Measurements from ENCODE around the gene KNDC1. TPM values are rescaled to one million over a fixed set of nuclear protein-coding genes. Genes with fewer than 3 reads are reported as not detected.

The KNDC1 gene
- total and polyA plus RNA-seq, 2 of the 13 experiments (the other 11 are each of a cell fraction or from before 2014, with no cell fraction given) = 0.69 TPM; not detected in 1

- Histone ChIP-seq H3K9me3 (ENCODE audit: low read length) (no peaks in the 10 kb centered on the region), H4K20me1 (ENCODE audit: insufficient read depth, low read length) (peaks cover 5% of the 10 kb centered on the region; the same call in 1 of the 2 replicates), H3K79me2 (ENCODE audit: insufficient read depth, low read length) (no peaks in the 10 kb centered on the region), H3K27me3 (ENCODE audit: control insufficient read depth in 1 of 2, insufficient read depth in 2 of 2, low read length in 2 of 2) (peaks cover 4 to 36% of the 10 kb centered on the region in 2 experiments), H3K4me3 (replicated peaks in 1 of 3; ENCODE audit: insufficient read depth in 1 of 3, low read depth in 2 of 3, low read length in 3 of 3) (no peak overlapping the region), H3K9ac (ENCODE audit: insufficient read depth, low read depth, low read length) (no peak overlapping the region), H3K27ac (ENCODE audit: extremely low read length, insufficient read depth, low read length) (no peak overlapping the region), H2AFZ (ENCODE audit: low read length) (no peak overlapping the region), H3K4me2 (ENCODE audit: low read depth, low read length) (no peak overlapping the region), H3K4me1 (ENCODE audit: insufficient read depth, low read length) (no peaks in the 10 kb centered on the region), H3K36me3 (replicated peaks in 1 of 2; ENCODE audit: control insufficient read depth in 1 of 2, insufficient read depth in 2 of 2, low read length in 2 of 2) (no peaks in the 10 kb centered on the region)
- no peak for DNase-seq (ENCODE audit: low spot score)
- no TSS peak for BruUV-seq (replicated peaks)
- FAIRE-seq = no peak
- intact Hi-C loops (cut with micrococcal nuclease; ENCODE audit: unreplicated experiment) = no loop called here
- in situ Hi-C loops (cut with HindIII; ENCODE audit: extremely low pct_ligation_motif_present, low pct_unique_long_range_greater_than_20kb) = no loop called here
- ChIA-PET CTCF (ENCODE audit: low intra/inter-chr PET ratio, low total read pairs) (no interaction called here), POLR2A (no interaction called here)
- 7% methylated on average over 5 of the region's 17 CpGs for WGBS (ENCODE audit: low lambda C conversion rate)
- ATAC-seq = no peak
- TF ChIP-seq SIN3B (IDR thresholded peaks at IDR 0.05; ENCODE audit: low read length) (no peak), TOE1 (CRISPR knock-in tag; IDR thresholded peaks at IDR 0.05) (no peak), ZNF484 (CRISPR knock-in tag; IDR thresholded peaks at IDR 0.05; ENCODE audit: borderline replicate concordance, low read depth) (no peak), SMARCC2 (IDR thresholded peaks at IDR 0.05) (no peak), ZBTB40 (IDR thresholded peaks at IDR 0.05) (no peak), ZBTB40 (CRISPR knock-in tag; IDR thresholded peaks at IDR 0.05) (no peak), ZNF770 (CRISPR knock-in tag; IDR thresholded peaks at IDR 0.05) (no peak), MED13 (CRISPR knock-in tag; IDR thresholded peaks at IDR 0.05) (no peak)
- TF ChIP-seq, protein P1, sequence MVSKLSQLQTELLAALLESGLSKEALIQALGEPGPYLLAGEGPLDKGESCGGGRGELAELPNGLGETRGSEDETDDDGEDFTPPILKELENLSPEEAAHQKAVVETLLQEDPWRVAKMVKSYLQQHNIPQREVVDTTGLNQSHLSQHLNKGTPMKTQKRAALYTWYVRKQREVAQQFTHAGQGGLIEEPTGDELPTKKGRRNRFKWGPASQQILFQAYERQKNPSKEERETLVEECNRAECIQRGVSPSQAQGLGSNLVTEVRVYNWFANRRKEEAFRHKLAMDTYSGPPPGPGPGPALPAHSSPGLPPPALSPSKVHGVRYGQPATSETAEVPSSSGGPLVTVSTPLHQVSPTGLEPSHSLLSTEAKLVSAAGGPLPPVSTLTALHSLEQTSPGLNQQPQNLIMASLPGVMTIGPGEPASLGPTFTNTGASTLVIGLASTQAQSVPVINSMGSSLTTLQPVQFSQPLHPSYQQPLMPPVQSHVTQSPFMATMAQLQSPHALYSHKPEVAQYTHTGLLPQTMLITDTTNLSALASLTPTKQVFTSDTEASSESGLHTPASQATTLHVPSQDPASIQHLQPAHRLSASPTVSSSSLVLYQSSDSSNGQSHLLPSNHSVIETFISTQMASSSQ (IDR thresholded peaks at IDR 0.05; ENCODE audit: low read depth) = no peak
- TF ChIP-seq, protein P1 (CRISPR knock-in tag; IDR thresholded peaks at IDR 0.05; ENCODE audit: borderline replicate concordance) = no peak
Observed at GRCh38 chr10:133139551-133140065, 20.4 kb upstream of the KNDC1 start.

Data from HepG2 (cell line).